GM23248 (cell line): ENCODE results near the gene TWIST2. TPM values are rescaled to one million over a fixed set of nuclear protein-coding genes. Genes with fewer than 3 reads are reported as not detected.

ENCODE experiments used
- DNase-seq: peaks from one replicate; pipeline ENCODE4 v3.0.0-alpha.2; 2015
- H2AFZ ChIP-seq: fragments of 200-600 bp; sonication (generic); 2 replicates; pipeline ENCODE4 v1.6.1; 2016; ENCODE audit warnings: antibody characterized with exemption
- H3F3A ChIP-seq: fragments of 200-600 bp; sonication (generic); 2 replicates; pipeline ENCODE4 v1.6.1; 2016; ENCODE audit warnings: mild to moderate bottlenecking, antibody characterized with exemption, mixed run types; ENCODE audit not compliant: insufficient read depth
- H3K27ac ChIP-seq: fragments of 200-600 bp; sonication (generic); 2 replicates; pipeline ENCODE4 v1.5.1; 2016; ENCODE audit warnings: mild to moderate bottlenecking
- H3K27me3 ChIP-seq: fragments of 200-600 bp; sonication (generic); replicated peaks from 2 replicates; pipeline ENCODE4 v1.6.1; 2016; ENCODE audit warnings: mild to moderate bottlenecking; ENCODE audit not compliant: insufficient read depth
- H3K36me3 ChIP-seq: fragments of 200-600 bp; sonication (generic); 2 replicates; pipeline ENCODE4 v1.6.1; 2016; ENCODE audit warnings: low read depth, mild to moderate bottlenecking
- H3K4me1 ChIP-seq: fragments of 200-600 bp; sonication (generic); 2 replicates; pipeline ENCODE4 v1.6.1; 2016; ENCODE audit warnings: mild to moderate bottlenecking; ENCODE audit not compliant: insufficient read depth
- H3K4me2 ChIP-seq: fragments of 200-600 bp; sonication (generic); one replicate; pipeline ENCODE4 v1.6.1; 2016; ENCODE audit warnings: mild to moderate bottlenecking; ENCODE audit not compliant: unreplicated experiment
- H3K4me3 ChIP-seq: fragments of 200-600 bp; sonication (generic); 2 replicates; pipeline ENCODE4 v1.5.1; 2016; ENCODE audit warnings: mild to moderate bottlenecking
- H3K79me2 ChIP-seq: fragments of 200-600 bp; sonication (generic); 2 replicates; pipeline ENCODE4 v1.6.1; 2016; ENCODE audit warnings: mild to moderate bottlenecking; ENCODE audit not compliant: insufficient read depth
- H3K9ac ChIP-seq: fragments of 200-600 bp; sonication (generic); 2 replicates; pipeline ENCODE4 v1.6.1; 2016; ENCODE audit warnings: mild to moderate bottlenecking
- H3K9me2 ChIP-seq: fragments of 200-600 bp; sonication (generic); 2 replicates; pipeline ENCODE4 v1.6.1; 2016; ENCODE audit warnings: mixed run types, mild to moderate bottlenecking, moderate library complexity; ENCODE audit not compliant: insufficient read depth
- H3K9me3 ChIP-seq: fragments of 200-600 bp; sonication (generic); one replicate; pipeline ENCODE4 v1.6.1; 2017; ENCODE audit warnings: low read depth
- H4K20me1 ChIP-seq: fragments of 200-600 bp; sonication (generic); 2 replicates; pipeline ENCODE4 v1.6.0; 2016; ENCODE audit not compliant: insufficient read depth
- EZH2 ChIP-seq: fragments of 200-600 bp; sonication (generic); IDR thresholded peaks from 2 replicates; pipeline ENCODE4 v1.6.1; 2018; ENCODE audit warnings: antibody characterized with exemption, mild to moderate bottlenecking; ENCODE audit not compliant: insufficient read depth, poor library complexity, severe bottlenecking
- EZH2phosphoT487 ChIP-seq: fragments of 200-600 bp; sonication (generic); IDR thresholded peaks from 2 replicates; pipeline ENCODE4 v1.6.1; 2018; ENCODE audit warnings: antibody characterized with exemption, moderate library complexity, mild to moderate bottlenecking, low read depth; ENCODE audit not compliant: insufficient read depth
- WGBS, 2 experiments: methylation state at CpG; one replicate each; pipeline ENCODE4 v1.1.6; 2015 to 2017; ENCODE audit warnings: low lambda C conversion rate in 2 of 2, low coverage in 1 of 2; ENCODE audit errors: missing lambda C conversion rate in 2 of 2; 5-methylcytosine and 5-hydroxymethylcytosine counted together
- in situ Hi-C: fragments of 300-500 bp; cut with MboI; formaldehyde crosslinking; loops from 2 replicates; pipeline ENCODE4 v1.15.0; 2020
- polyA plus RNA-seq: library from polyadenylated mRNA; unstranded; fragments of >200 nt; fragmentation: Nextera tagmentation; extraction: Ambion mirVana; gene quantifications from 2 replicates; pipeline ENCODE4 v1.2.1, GENCODE V29; 2016
- total RNA-seq: library from RNA; depleted of rRNA; stranded (reverse); fragments of >200 nt; shearing (Covaris generic); gene quantifications from 2 replicates; pipeline ENCODE4 v1.2.3, GENCODE V29; 2014

TWIST2 gene
- total and polyA plus RNA-seq, 2 experiments from 2014 or later: 248 to 544 TPM

DNA sequence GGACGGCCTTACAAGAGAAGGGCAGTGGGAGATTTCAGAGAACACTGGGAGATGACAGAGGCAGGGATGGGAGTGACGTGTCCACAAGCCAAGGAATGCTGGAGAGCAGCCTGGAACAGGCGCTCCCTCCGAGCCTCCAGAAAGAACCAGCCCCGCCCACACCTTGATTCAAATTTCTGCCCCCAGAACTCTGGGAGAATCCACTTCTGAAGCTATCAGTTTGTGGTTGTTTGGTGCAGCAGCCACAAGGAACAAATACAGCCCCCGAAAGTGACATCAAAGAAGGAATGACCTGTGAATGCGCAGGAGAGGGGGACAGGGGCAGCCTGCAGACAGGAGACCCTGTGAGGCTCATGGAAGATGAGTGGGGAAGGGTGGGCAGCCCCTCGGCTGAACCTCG, 67.3 kb downstream of the TWIST2 start:
- H3K36me3 ChIP-seq: peaks cover 25% of the 10 kb centered on the region
- no peaks in the 10 kb centered on the region for H3K9me2 ChIP-seq
- in situ Hi-C loops: no loop called here
- peaks cover 36% of the 10 kb centered on the region for H3K4me1 ChIP-seq
- H3K9ac ChIP-seq: peak overlapping the region; percentile 51
- no peak overlapping the region for H2AFZ ChIP-seq
- H3K27me3 ChIP-seq: no peaks in the 10 kb centered on the region
- H4K20me1 ChIP-seq: 0 out of 2 replicates have a peak, but pooled peaks cover 4% of the 10 kb centered on the region
- H3K4me2 ChIP-seq: peak overlapping the region; percentile 30
- peak; percentile 77 for DNase-seq
- peak overlapping the region; percentile 77 for H3K27ac ChIP-seq
- H3K4me3 ChIP-seq: no peak overlapping the region
- TF ChIP-seq EZH2phosphoT487 (no peak), EZH2 (no peak)
- H3K9me3 ChIP-seq: no peaks in the 10 kb centered on the region
- WGBS, 2 experiments: 29 to 30% methylated on average over 9 of the region's 9 CpGs
- H3F3A ChIP-seq: peaks cover 88% of the 10 kb centered on the region
- H3K79me2 ChIP-seq: peaks cover 31% of the 10 kb centered on the region

DNA sequence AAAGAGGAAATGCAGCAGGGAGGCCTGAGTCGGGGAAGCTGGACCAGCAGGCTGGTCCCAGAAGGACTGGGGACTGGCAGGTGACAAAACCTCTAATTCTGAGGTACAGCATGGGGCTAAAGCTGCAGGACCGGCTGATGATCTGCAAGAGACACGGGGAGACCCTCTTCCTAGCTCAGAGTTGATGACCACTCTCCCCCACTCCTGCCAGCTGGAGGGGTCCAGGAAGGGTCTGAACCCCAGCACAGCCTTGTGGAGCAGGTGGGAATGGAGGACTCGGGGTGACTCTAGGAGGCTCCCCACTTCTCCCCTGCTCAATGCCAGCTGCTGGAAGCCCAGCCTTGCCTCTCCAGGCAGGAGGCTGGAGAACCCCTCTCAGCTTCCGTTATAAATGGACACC, 67.7 kb downstream of the TWIST2 start:
- 0 out of 2 replicates have a peak, but pooled peaks cover 2% of the 10 kb centered on the region for H4K20me1 ChIP-seq

DNA sequence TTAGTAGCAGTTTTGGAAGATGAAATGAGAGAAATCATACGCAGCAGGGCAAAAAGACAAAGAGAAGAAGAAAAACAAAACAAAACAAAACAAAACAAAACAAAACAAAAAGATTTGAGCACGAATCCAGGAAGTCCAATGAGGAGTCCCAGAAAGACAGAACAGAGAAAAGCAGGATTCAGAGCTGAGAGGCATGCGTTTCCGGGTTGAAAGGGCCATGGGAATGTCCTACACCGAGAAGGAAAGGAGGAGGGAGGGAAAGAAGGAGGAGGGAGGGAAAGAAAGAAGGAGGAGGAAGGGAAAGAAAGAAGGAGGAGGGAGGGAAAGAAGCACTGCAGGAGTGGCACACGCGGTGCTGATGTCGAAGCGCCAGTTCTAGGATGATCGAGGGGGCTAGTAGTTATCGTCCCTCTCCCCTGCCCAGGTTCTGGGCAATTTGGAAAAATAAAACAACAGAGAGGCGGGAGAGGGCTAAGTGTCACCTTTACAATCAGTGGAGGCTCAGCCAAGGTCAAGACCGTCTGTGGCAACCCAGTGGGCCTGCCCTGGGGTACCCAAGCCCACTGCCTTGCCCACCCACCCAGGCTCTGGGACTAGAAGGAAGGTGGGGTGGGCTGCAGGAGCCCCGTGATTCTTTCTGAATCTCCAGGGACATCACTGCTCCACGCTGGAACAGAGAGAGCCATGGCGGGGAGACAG, 68.4 kb downstream of the TWIST2 start:
- H3K9ac ChIP-seq: peak overlapping the region; percentile 51
- in situ Hi-C loops: no loop called here
- peaks cover 81% of the 10 kb centered on the region for H3F3A ChIP-seq
- no peaks in the 10 kb centered on the region for H3K27me3 ChIP-seq
- no peak overlapping the region for H3K4me2 ChIP-seq
- peak overlapping the region; percentile 77 for H3K27ac ChIP-seq
- H3K4me3 ChIP-seq: no peak overlapping the region
- no peaks in the 10 kb centered on the region for H4K20me1 ChIP-seq
- H3K79me2 ChIP-seq: peaks cover 20% of the 10 kb centered on the region
- peaks cover 15% of the 10 kb centered on the region for H3K36me3 ChIP-seq
- TF ChIP-seq EZH2: no peak
- no peak for TF ChIP-seq EZH2phosphoT487
- no peak overlapping the region for H2AFZ ChIP-seq
- peak; percentile 55 for DNase-seq
- WGBS, 2 experiments: 46 to 51% methylated on average over 14 to 16 of the region's 16 CpGs
- H3K9me3 ChIP-seq: no peaks in the 10 kb centered on the region
- no peaks in the 10 kb centered on the region for H3K9me2 ChIP-seq
- peaks cover 36% of the 10 kb centered on the region for H3K4me1 ChIP-seq

More for the DNA sequence above, 67.7 kb downstream of the TWIST2 start:
- peak; percentile 24 for DNase-seq
- TF ChIP-seq EZH2 (no peak), EZH2phosphoT487 (no peak)
- Histone ChIP-seq H3K36me3 (peaks cover 21% of the 10 kb centered on the region), H3K9me2 (no peaks in the 10 kb centered on the region), H3K27me3 (no peaks in the 10 kb centered on the region), H3F3A (peaks cover 86% of the 10 kb centered on the region), H3K4me2 (peak overlapping the region; percentile 30), H2AFZ (no peak overlapping the region), H3K9ac (peak overlapping the region; percentile 51), H3K4me1 (peaks cover 36% of the 10 kb centered on the region), H3K79me2 (peaks cover 27% of the 10 kb centered on the region), H3K4me3 (no peak overlapping the region), H3K27ac (peak overlapping the region; percentile 77), H3K9me3 (no peaks in the 10 kb centered on the region)
- 56 to 76% methylated on average over 3 to 4 of the region's 5 CpGs for WGBS, 2 experiments
- in situ Hi-C loops: no loop called here

DNA sequence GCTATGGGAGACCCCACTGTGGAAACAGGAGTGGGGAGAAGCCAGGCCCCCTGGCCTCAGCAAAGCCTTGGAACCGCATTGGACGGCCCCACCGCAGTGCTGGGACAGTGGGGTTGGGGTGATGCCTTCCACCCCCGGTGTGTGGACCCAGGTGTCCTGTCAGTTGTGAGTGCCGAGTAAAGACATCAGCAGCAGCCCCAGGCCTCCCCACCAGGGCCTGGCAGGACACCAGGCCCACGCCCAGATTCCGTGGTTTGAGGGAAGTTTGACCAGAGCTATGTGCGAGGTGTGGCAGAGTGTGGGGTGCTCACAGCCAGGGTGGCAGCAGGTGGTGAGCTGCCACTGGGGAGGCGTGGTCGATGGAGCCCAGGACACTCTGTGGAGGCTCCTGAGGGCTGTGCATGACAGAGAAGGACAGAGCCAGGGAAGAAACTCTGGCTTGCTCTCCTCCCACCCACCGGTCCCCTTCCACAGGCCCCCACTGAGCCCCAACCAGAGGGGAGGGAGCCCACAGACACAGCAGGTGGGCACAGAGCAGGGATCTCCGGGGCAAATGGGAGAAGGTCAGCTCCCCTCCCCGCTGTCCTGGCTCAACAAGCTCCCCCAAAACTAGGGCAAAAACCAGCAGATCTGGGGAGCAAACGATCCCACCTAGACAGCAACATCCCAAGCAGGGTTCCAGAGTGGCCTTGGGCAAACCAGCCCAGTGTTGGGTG, 69.1 kb downstream of the TWIST2 start:
- Histone ChIP-seq H3K4me2 (no peak overlapping the region), H3K36me3 (peaks cover 12% of the 10 kb centered on the region), H3K27ac (peak overlapping the region; percentile 77), H2AFZ (no peak overlapping the region), H4K20me1 (no peaks in the 10 kb centered on the region), H3K27me3 (no peaks in the 10 kb centered on the region), H3F3A (peaks cover 84% of the 10 kb centered on the region), H3K4me3 (no peak overlapping the region), H3K9me3 (no peaks in the 10 kb centered on the region), H3K4me1 (peaks cover 36% of the 10 kb centered on the region), H3K79me2 (peaks cover 14% of the 10 kb centered on the region), H3K9ac (no peak overlapping the region), H3K9me2 (no peaks in the 10 kb centered on the region)
- 69 to 72% methylated on average over 14 of the region's 14 CpGs for WGBS, 2 experiments
- in situ Hi-C loops: no loop called here
- DNase-seq: peak; percentile 55
- TF ChIP-seq EZH2 (no peak), EZH2phosphoT487 (no peak)
